OCI-LY7 (cell line): ENCODE results near the gene MNT. TPM values are rescaled to one million over a fixed set of nuclear protein-coding genes. Genes with fewer than 3 reads are reported as not detected.

Source experiments
- BruUV-seq: library from RNA; stranded (reverse); fragments of 400-500 nt; replicated peaks from 2 replicates; lab custom pipeline; 2021; lab: Mats Ljungman, UMichigan
- CTCF ChIA-PET: fragments of 300-600 bp; sonication (Branson Sonifier 250); formaldehyde crosslinking; loops from one replicate; lab custom pipeline; 2022; ENCODE audit warnings: antibody characterized with exemption; ENCODE audit not compliant: unreplicated experiment; lab: Charles Lee
- POLR2A ChIA-PET: fragments of 300-600 bp; sonication (Branson Sonifier 250); formaldehyde crosslinking; loops from one replicate; lab custom pipeline; 2022; ENCODE audit warnings: antibody characterized with exemption; lab: Charles Lee
- DNase-seq: peaks from one replicate; pipeline ENCODE4 v3.0.0-alpha.2; 2015; ENCODE audit warnings: low spot score
- H2AFZ ChIP-seq: fragments of 200-600 bp; sonication (generic), shearing (Covaris generic); 2 replicates; pipeline ENCODE4 v1.6.1; 2014; ENCODE audit warnings: mild to moderate bottlenecking, antibody characterized with exemption, low read length, moderate library complexity
- H3K27ac ChIP-seq: fragments of 200-600 bp; sonication (generic); 2 replicates; pipeline ENCODE4 v1.5.1; 2014; ENCODE audit warnings: mixed run types, low read depth, mild to moderate bottlenecking, moderate library complexity, low read length, inconsistent platforms; ENCODE audit not compliant: poor library complexity, severe bottlenecking
- H3K36me3 ChIP-seq: fragments of 200-600 bp; sonication (generic); 2 replicates; pipeline ENCODE4 v1.6.1; 2014; ENCODE audit warnings: mild to moderate bottlenecking, antibody characterized with exemption, low read length, moderate library complexity, mixed read lengths; ENCODE audit not compliant: insufficient read depth
- H3K4me1 ChIP-seq: fragments of 200-600 bp; sonication (generic); 2 replicates; pipeline ENCODE4 v1.5.1; 2014; ENCODE audit warnings: mild to moderate bottlenecking, low read length; ENCODE audit not compliant: insufficient read depth, poor library complexity, severe bottlenecking
- H3K4me2 ChIP-seq: fragments of 200-600 bp; sonication (generic); 2 replicates; pipeline ENCODE4 v1.6.1; 2014; ENCODE audit warnings: mild to moderate bottlenecking, low read length
- H3K4me3 ChIP-seq: fragments of 200-600 bp; sonication (generic); 2 replicates; pipeline ENCODE4 v1.5.1; 2014; ENCODE audit warnings: mild to moderate bottlenecking, low read depth, low read length; ENCODE audit not compliant: poor library complexity, severe bottlenecking
- H3K79me2 ChIP-seq: fragments of 200-600 bp; sonication (generic); 2 replicates; pipeline ENCODE4 v1.6.1; 2016; ENCODE audit warnings: low read depth, mild to moderate bottlenecking, low read length, moderate library complexity, mixed read lengths; ENCODE audit not compliant: insufficient read depth
- H3K9me2 ChIP-seq: fragments of 200-600 bp; sonication (generic); 2 replicates; pipeline ENCODE4 v1.6.1; 2016; ENCODE audit warnings: mild to moderate bottlenecking, low read length, mixed read lengths; ENCODE audit not compliant: insufficient read depth
- H3K9me3 ChIP-seq: fragments of 200-600 bp; sonication (generic); 2 replicates; pipeline ENCODE4 v1.6.1; 2014; ENCODE audit warnings: mild to moderate bottlenecking, mixed run types, low read length, mixed read lengths
- H4K20me1 ChIP-seq: fragments of 200-600 bp; sonication (generic); 2 replicates; pipeline ENCODE4 v1.6.1; 2014; ENCODE audit warnings: mild to moderate bottlenecking, antibody characterized with exemption, low read length, moderate library complexity, mixed read lengths; ENCODE audit not compliant: insufficient read depth
- CTCF ChIP-seq: fragments of 200-600 bp; sonication (generic); conservative IDR thresholded peaks from 2 replicates; pipeline ENCODE4 v1.5.1; 2014; ENCODE audit warnings: mild to moderate bottlenecking, antibody characterized with exemption, low read length, moderate library complexity, mixed read lengths
- EZH2phosphoT487 ChIP-seq: fragments of 200-600 bp; sonication (generic); IDR thresholded peaks from 2 replicates; pipeline ENCODE4 v1.6.1; 2018; ENCODE audit warnings: low read depth, borderline replicate concordance, mild to moderate bottlenecking, mixed run types, antibody characterized with exemption, low read length, moderate library complexity, mixed read lengths
- intact Hi-C: fragments of 100-400 bp; cut with micrococcal nuclease; formaldehyde crosslinking; loops from one replicate; pipeline ENCODE4 v1.10.0; 2022; ENCODE audit not compliant: unreplicated experiment
- total RNA-seq, 2 experiments: library from RNA; depleted of rRNA in 1 of 2; stranded (reverse); fragments of >200 nt in 1 of 2; shearing (Covaris generic) in 1 of 2; gene quantifications; 2 replicates each; pipeline ENCODE4 v1.2.3, GENCODE V29; 2014 to 2022

The MNT gene
- total RNA-seq, 2 experiments from 2014 or later, result 22.2 to 60.0 TPM

- CTCF ChIA-PET, result no interaction called here
- intact Hi-C loops, result no loop called here
- no peaks in the 10 kb centered on the region for H3K9me2 ChIP-seq
- TF ChIP-seq EZH2phosphoT487 (no peak), CTCF (no peak)
- POLR2A ChIA-PET, result interaction anchor here (0.6 kb wide), 1 partner anchor 81 kb away, joined by 3 read pairs; no protein-coding TSS in a partner anchor
- no peak overlapping the region for H3K27ac ChIP-seq
- H2AFZ ChIP-seq, result no peak overlapping the region
- no peaks in the 10 kb centered on the region for H3K79me2 ChIP-seq
- H3K4me2 ChIP-seq, result no peak overlapping the region
- no peak overlapping the region for H3K4me3 ChIP-seq
- H3K36me3 ChIP-seq, result no peaks in the 10 kb centered on the region; the same call in 1 of the 2 replicates
- DNase-seq, result no peak
- H3K4me1 ChIP-seq, result peaks cover 5% of the 10 kb centered on the region
- BruUV-seq, result TSS peak; percentile 76
- H3K9me3 ChIP-seq, result no peaks in the 10 kb centered on the region
- no peaks in the 10 kb centered on the region for H4K20me1 ChIP-seq
Observed at GRCh38 chr17:2380226-2380922, 20.5 kb downstream of the MNT start.

GRCh38 chr17:2379489-2380225 lies 21.2 kb downstream of the MNT start:
- Histone ChIP-seq H3K4me2 (no peak overlapping the region), H3K4me3 (no peak overlapping the region), H3K79me2 (no peaks in the 10 kb centered on the region), H3K36me3 (no peaks in the 10 kb centered on the region; the same call in 1 of the 2 replicates), H2AFZ (no peak overlapping the region), H3K4me1 (peaks cover 5% of the 10 kb centered on the region), H3K9me3 (no peaks in the 10 kb centered on the region), H4K20me1 (no peaks in the 10 kb centered on the region), H3K27ac (no peak overlapping the region), H3K9me2 (no peaks in the 10 kb centered on the region)
- TF ChIP-seq EZH2phosphoT487, result no peak
- TF ChIP-seq CTCF, result no peak
- DNase-seq, result no peak
- intact Hi-C loops, result no loop called here
- POLR2A ChIA-PET, result no interaction called here
- no TSS peak for BruUV-seq
- CTCF ChIA-PET, result no interaction called here
